ENCODE results near the gene FOXP1. TPM values are rescaled to one million over a fixed set of nuclear protein-coding genes. Genes with fewer than 3 reads are reported as not detected.

FOXP1 gene
- total and polyA plus RNA-seq, 2 of the 8 experiments (the other 6 are each of a cell fraction or from before 2014, with no cell fraction given) = 13.9 to 25.4 TPM

DNA sequence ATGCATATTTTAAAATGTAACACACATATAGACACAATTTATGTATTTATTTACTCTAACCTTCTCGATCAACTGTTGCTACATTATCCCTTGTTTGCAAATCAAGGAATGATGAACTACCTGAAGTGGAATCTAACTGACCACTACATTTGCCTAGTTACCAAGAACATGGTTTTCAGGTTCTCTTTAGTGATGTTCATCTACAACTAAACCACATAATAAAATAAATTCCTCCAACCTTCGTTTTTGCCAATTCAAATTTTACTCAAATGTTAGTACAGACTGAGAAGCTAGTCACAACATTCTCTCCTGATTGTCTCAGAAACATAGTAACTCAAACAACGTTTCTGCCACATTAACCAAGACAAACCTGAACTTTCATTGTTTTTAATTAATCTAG lies 521.9 kb downstream of the FOXP1 start:
- no peak overlapping the region for H3K4me3 ChIP-seq (ENCODE audit: extremely low read depth in 1 of 4, insufficient read depth in 2 of 4, low read depth in 3 of 4, low read length in 4 of 4)
- 72 to 100% methylated on average over 1 to 3 of the region's 3 CpGs for WGBS, 2 experiments (ENCODE audit: extremely low coverage in 1 of 2, insufficient coverage in 1 of 2, insufficient read length in 1 of 2, insufficient replicate concordance in 2 of 2, low coverage in 1 of 2, low lambda C conversion rate in 2 of 2, missing lambda C conversion rate in 1 of 2)
- H3K79me1 ChIP-seq (ENCODE audit: low read depth, low read length) = no peaks in the 10 kb centered on the region; the same call in 1 of the 2 replicates
- no peak overlapping the region for H3K23ac ChIP-seq (ENCODE audit: insufficient read length)
- H3K27ac ChIP-seq (ENCODE audit: low read depth, low read length) = no peak overlapping the region
- no peak overlapping the region for H2BK15ac ChIP-seq (ENCODE audit: low read length)
- peaks cover 3 to 4% of the 10 kb centered on the region in 2 experiments for H4K20me1 ChIP-seq (replicated peaks in 1 of 2; ENCODE audit: control insufficient read depth in 1 of 2, insufficient read depth in 2 of 2, low read length in 2 of 2)
- no peak overlapping the region for H3K4me2 ChIP-seq (ENCODE audit: insufficient read depth in 1 of 2, low read depth in 2 of 2, low read length in 2 of 2)
- H3K9ac ChIP-seq (replicated peaks in 1 of 4; ENCODE audit: extremely low read depth in 1 of 4, low read depth in 3 of 4, low read length in 3 of 4) = no peak overlapping the region
- H4K91ac ChIP-seq (replicated peaks; ENCODE audit: insufficient read length, low read length) = no peak overlapping the region
- no peak overlapping the region for H3K14ac ChIP-seq (ENCODE audit: insufficient read length)
- ChIA-PET CTCF (ENCODE audit: partially characterized antibody) (interaction anchor here (1.1 to 1.7 kb wide), 2 partner anchors 9 to 39 kb away, joined by 3 to 4 read pairs; no protein-coding TSS in a partner anchor), POLR2A (ENCODE audit: partially characterized antibody) (interaction anchor here (1.3 kb wide), 1 partner anchor 9 kb away, joined by 4 read pairs; no protein-coding TSS in a partner anchor)
- H4K8ac ChIP-seq (ENCODE audit: extremely low read depth, insufficient read depth, low read length) = no peak overlapping the region
- no peak for DNase-seq (ENCODE audit: low read depth in 1 of 2, low spot score in 2 of 2)
- no peak overlapping the region for H4K5ac ChIP-seq (ENCODE audit: insufficient read length, low read depth, low read length)
- no peak overlapping the region for H3K4ac ChIP-seq (replicated peaks; ENCODE audit: insufficient read length, low read depth, low read length)
- no peak overlapping the region for H2BK120ac ChIP-seq (replicated peaks; ENCODE audit: low read depth, low read length)
- peaks cover 0 to 11% (median 4%) of the 10 kb centered on the region in 4 experiments; a peak in 2 of 7 replicates for H3K27me3 ChIP-seq (replicated peaks in 1 of 4; ENCODE audit: control insufficient read depth in 3 of 4, extremely low read depth in 1 of 4, insufficient read depth in 3 of 4, low read length in 3 of 4)
- no peaks in the 10 kb centered on the region for H3K9me3 ChIP-seq (ENCODE audit: insufficient read depth in 2 of 2, low read depth in 1 of 2, low read length in 1 of 2)
- peaks cover 6 to 27% (median 13%) of the 10 kb centered on the region in 4 experiments for H3K4me1 ChIP-seq (replicated peaks in 1 of 4; ENCODE audit: control insufficient read depth in 3 of 4, insufficient read depth in 4 of 4, low read length in 3 of 4)
- peaks cover 14% of the 10 kb centered on the region for H3K23me2 ChIP-seq (ENCODE audit: low read depth, low read length)
- no peak overlapping the region for H2AK5ac ChIP-seq (ENCODE audit: low read depth, low read length)
- H3K56ac ChIP-seq (replicated peaks; ENCODE audit: insufficient read length, low read depth, low read length) = no peak overlapping the region
- no peak overlapping the region for H3K18ac ChIP-seq (ENCODE audit: extremely low read depth, low read length)
- no peak overlapping the region for H2AFZ ChIP-seq (ENCODE audit: low read length)
- FAIRE-seq = no peak
- H3K79me2 ChIP-seq (ENCODE audit: control insufficient read depth in 1 of 2, insufficient read depth in 2 of 2, low read length in 2 of 2) = peaks cover 0 to 57% of the 10 kb centered on the region in 2 experiments; a peak in 2 of 4 replicates
- no peak overlapping the region for H2BK5ac ChIP-seq (ENCODE audit: low read depth, low read length)
- no peaks in the 10 kb centered on the region for H3K36me3 ChIP-seq (ENCODE audit: control insufficient read depth in 2 of 4, insufficient read depth in 4 of 4, low read length in 3 of 4)
- no peak overlapping the region for H2BK12ac ChIP-seq (ENCODE audit: low read depth, low read length)
- H2BK20ac ChIP-seq (ENCODE audit: low read length) = no peak overlapping the region
- TF ChIP-seq ATF3 (IDR thresholded peaks at IDR 0.05; ENCODE audit: insufficient read depth, low read depth, low read length) = no peak
- TF ChIP-seq CREB1 (IDR thresholded peaks at IDR 0.05) = no peak
- TF ChIP-seq SAP30 (IDR thresholded peaks at IDR 0.05; ENCODE audit: insufficient read depth, insufficient replicate concordance, low read length) = no peak
- TF ChIP-seq, protein P1, sequence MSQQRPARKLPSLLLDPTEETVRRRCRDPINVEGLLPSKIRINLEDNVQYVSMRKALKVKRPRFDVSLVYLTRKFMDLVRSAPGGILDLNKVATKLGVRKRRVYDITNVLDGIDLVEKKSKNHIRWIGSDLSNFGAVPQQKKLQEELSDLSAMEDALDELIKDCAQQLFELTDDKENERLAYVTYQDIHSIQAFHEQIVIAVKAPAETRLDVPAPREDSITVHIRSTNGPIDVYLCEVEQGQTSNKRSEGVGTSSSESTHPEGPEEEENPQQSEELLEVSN (IDR thresholded peaks at IDR 0.05) = no peak
- no peak for TF ChIP-seq SIX5 (IDR thresholded peaks at IDR 0.05; ENCODE audit: low read depth, low read length)
- no peak for TF ChIP-seq RAD21 (IDR thresholded peaks at IDR 0.05 in 1 of 2, conservative IDR thresholded peaks at IDR 0.05 in 1 of 2; ENCODE audit: low read depth in 2 of 2, low read length in 2 of 2)
- no peak for TF ChIP-seq POU5F1 (IDR thresholded peaks at IDR 0.05; ENCODE audit: low read depth, low read length)
- TF ChIP-seq CHD2 (IDR thresholded peaks at IDR 0.05; ENCODE audit: low read length) = no peak
- no peak for TF ChIP-seq JUND (IDR thresholded peaks at IDR 0.05; ENCODE audit: low read length)
- no peak for TF ChIP-seq CBX5 (IDR thresholded peaks at IDR 0.05; ENCODE audit: low read depth, low read length)
- TF ChIP-seq, protein P2, sequence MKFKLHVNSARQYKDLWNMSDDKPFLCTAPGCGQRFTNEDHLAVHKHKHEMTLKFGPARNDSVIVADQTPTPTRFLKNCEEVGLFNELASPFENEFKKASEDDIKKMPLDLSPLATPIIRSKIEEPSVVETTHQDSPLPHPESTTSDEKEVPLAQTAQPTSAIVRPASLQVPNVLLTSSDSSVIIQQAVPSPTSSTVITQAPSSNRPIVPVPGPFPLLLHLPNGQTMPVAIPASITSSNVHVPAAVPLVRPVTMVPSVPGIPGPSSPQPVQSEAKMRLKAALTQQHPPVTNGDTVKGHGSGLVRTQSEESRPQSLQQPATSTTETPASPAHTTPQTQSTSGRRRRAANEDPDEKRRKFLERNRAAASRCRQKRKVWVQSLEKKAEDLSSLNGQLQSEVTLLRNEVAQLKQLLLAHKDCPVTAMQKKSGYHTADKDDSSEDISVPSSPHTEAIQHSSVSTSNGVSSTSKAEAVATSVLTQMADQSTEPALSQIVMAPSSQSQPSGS (IDR thresholded peaks at IDR 0.05; ENCODE audit: low read length) = no peak

Data from H1 (cell line).